ENCODE data around the gene SMYD3.

DNA sequence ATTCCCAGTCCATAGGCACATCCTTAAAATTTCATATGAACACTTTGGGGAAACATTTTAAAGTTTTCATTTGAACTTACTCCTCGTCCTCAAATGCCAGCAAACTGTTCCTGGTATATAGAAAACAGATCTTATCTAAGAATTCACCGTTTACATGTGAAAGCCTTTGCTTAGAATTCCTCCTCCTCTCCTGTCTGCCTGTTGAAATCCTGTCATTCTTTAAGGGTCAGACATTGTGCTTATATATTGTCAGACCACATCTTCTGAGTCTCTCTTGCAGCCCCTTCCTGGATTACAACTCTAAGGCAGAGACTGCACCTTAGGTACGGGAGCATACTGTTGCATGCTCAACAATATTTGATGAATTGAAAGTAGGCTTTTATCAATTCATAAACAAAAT, 239.7 kb downstream of the SMYD3 start:
- TF ChIP-seq EZH2phosphoT487 (IDR thresholded peaks at IDR 0.05; ENCODE audit: borderline replicate concordance, low read length) = no peak
- no peak for TF ChIP-seq CTCF (IDR thresholded peaks at IDR 0.05; ENCODE audit: low read depth, low read length, poor library complexity, severe bottlenecking)

Measured in DOHH2 (cell line).